Measurements from ENCODE around the gene CDC42BPG. TPM values are rescaled to one million over a fixed set of nuclear protein-coding genes. Genes with fewer than 3 reads are reported as not detected.

CDC42BPG gene
- total RNA-seq, 1 experiment from 2014 or later = 30.1 TPM

- Histone ChIP-seq H3K4me3 (replicated peaks in 1 of 2; ENCODE audit: low read depth in 1 of 2, low read length in 2 of 2) (no peak overlapping the region), H3K79me2 (ENCODE audit: insufficient read depth, low read length) (no peaks in the 10 kb centered on the region)
Observed at GRCh38 chr11:64833198-64833502, 11.3 kb downstream of the CDC42BPG start.

More at GRCh38 chr11:64833198-64833502, 11.3 kb downstream of the CDC42BPG start:
- Histone ChIP-seq H3K9me2 (ENCODE audit: insufficient read depth) (no peaks in the 10 kb centered on the region), H2AFZ (ENCODE audit: low read depth, low read length, poor library complexity, severe bottlenecking) (no peak overlapping the region), H3K27ac (ENCODE audit: low read depth, low read length) (no peak overlapping the region), H4K20me1 (ENCODE audit: insufficient read depth) (no peaks in the 10 kb centered on the region), H3K4me2 (ENCODE audit: low read length) (no peak overlapping the region), H3K9ac (ENCODE audit: low read length) (no peak overlapping the region), H3K36me3 (ENCODE audit: control insufficient read depth in 1 of 2, insufficient read depth in 2 of 2, low read length in 2 of 2) (peaks cover 14 to 15% of the 10 kb centered on the region in 2 experiments; a peak in 3 of 4 replicates), H3K4me1 (ENCODE audit: control insufficient read depth in 1 of 2, insufficient read depth in 2 of 2, low read length in 2 of 2) (peaks cover 12 to 16% of the 10 kb centered on the region in 2 experiments), H3K9me3 (ENCODE audit: control insufficient read depth in 1 of 2, insufficient read depth in 1 of 2, low read depth in 1 of 2, low read length in 2 of 2) (no peaks in the 10 kb centered on the region), H3K27me3 (ENCODE audit: insufficient read depth, low read length) (no peaks in the 10 kb centered on the region)
- ChIA-PET POLR2A (no interaction called here), RAD21 (ENCODE audit: low non-redundant PET in 1 of 2, low total read pairs in 2 of 2, uncharacterized antibody in 2 of 2, unreplicated experiment in 2 of 2) (no interaction called here), CTCF (no interaction called here)
- no TSS peak for BruUV-seq (replicated peaks)
- no peak for TF ChIP-seq SRF (IDR thresholded peaks at IDR 0.05; ENCODE audit: low read depth)
- TF ChIP-seq EZH2phosphoT487 (IDR thresholded peaks at IDR 0.05; ENCODE audit: borderline replicate concordance) = no peak
- no peak for TF ChIP-seq ATF3 (IDR thresholded peaks at IDR 0.05)
- TF ChIP-seq SIN3A (IDR thresholded peaks at IDR 0.05; ENCODE audit: low read depth) = no peak
- TF ChIP-seq REST (IDR thresholded peaks at IDR 0.05; ENCODE audit: low read depth) = no peak
- no peak for TF ChIP-seq CEBPB (IDR thresholded peaks at IDR 0.05; ENCODE audit: low read depth)
- TF ChIP-seq MAX (IDR thresholded peaks at IDR 0.05) = no peak
- no peak for TF ChIP-seq CTCF (IDR thresholded peaks at IDR 0.05 in 2 of 3, conservative IDR thresholded peaks at IDR 0.05 in 1 of 3; ENCODE audit: borderline replicate concordance in 1 of 3, insufficient read depth in 1 of 3, low read depth in 2 of 3, low read length in 2 of 3)
- TF ChIP-seq ELF1 (IDR thresholded peaks at IDR 0.05; ENCODE audit: borderline replicate concordance, low read depth) = no peak
- intact Hi-C loops (cut with micrococcal nuclease) = no loop called here
- no peak for DNase-seq (ENCODE audit: low read depth, low spot score)
- ATAC-seq = no peak
